HEK293 (cell line): ENCODE data around the gene B4GALT6.
A peak's percentile ranks its signal among the peaks of the same experiment; 100 is the strongest.

Source experiments
- WT1 ChIP-seq: fragments of 450-650 bp; formaldehyde crosslinking; IDR thresholded peaks from 2 replicates; pipeline ENCODE4 v1.5.1; 2016; ENCODE audit warnings: missing biosample characterization, missing genetic modification characterization
- ZBTB20 ChIP-seq: fragments of 450-650 bp; formaldehyde crosslinking; IDR thresholded peaks from 2 replicates; pipeline ENCODE4 v1.5.1; 2016; ENCODE audit warnings: missing biosample characterization, missing genetic modification characterization
- ZBTB21 ChIP-seq: fragments of 450-650 bp; formaldehyde crosslinking; IDR thresholded peaks from 2 replicates; pipeline ENCODE4 v1.5.1; 2017; ENCODE audit warnings: missing biosample characterization, missing genetic modification characterization
- ZFP41 ChIP-seq: fragments of 450-650 bp; formaldehyde crosslinking; IDR thresholded peaks from 2 replicates; pipeline ENCODE4 v1.5.1; 2016; ENCODE audit warnings: missing biosample characterization, missing genetic modification characterization, borderline replicate concordance
- ZNF10 ChIP-seq: fragments of 450-650 bp; formaldehyde crosslinking; IDR thresholded peaks from 2 replicates; pipeline ENCODE4 v1.5.1; 2017; ENCODE audit warnings: missing biosample characterization, missing genetic modification characterization
- ZNF146 ChIP-seq: fragments of 450-650 bp; formaldehyde crosslinking; IDR thresholded peaks from 2 replicates; pipeline ENCODE4 v1.5.1; 2016; ENCODE audit warnings: missing biosample characterization, missing genetic modification characterization
- ZNF16 ChIP-seq: fragments of 450-650 bp; formaldehyde crosslinking; IDR thresholded peaks from 2 replicates; pipeline ENCODE4 v1.5.1; 2016; ENCODE audit warnings: low read depth, missing biosample characterization, missing genetic modification characterization
- ZNF174 ChIP-seq: fragments of 450-650 bp; formaldehyde crosslinking; IDR thresholded peaks from 2 replicates; pipeline ENCODE4 v1.5.0; 2017; ENCODE audit warnings: missing biosample characterization, mild to moderate bottlenecking, missing genetic modification characterization
- ZNF211 ChIP-seq: fragments of 450-650 bp; formaldehyde crosslinking; IDR thresholded peaks from 2 replicates; pipeline ENCODE4 v1.5.1; 2016; ENCODE audit warnings: low read depth, missing biosample characterization, missing genetic modification characterization
- ZNF24 ChIP-seq: fragments of 450-650 bp; formaldehyde crosslinking; IDR thresholded peaks from 2 replicates; pipeline ENCODE4 v1.5.1; 2016; ENCODE audit warnings: missing biosample characterization, missing genetic modification characterization
- ZNF341 ChIP-seq: fragments of 450-650 bp; formaldehyde crosslinking; IDR thresholded peaks from 2 replicates; pipeline ENCODE4; 2016; ENCODE audit warnings: low read depth, missing biosample characterization, missing genetic modification characterization
- ZNF433 ChIP-seq: fragments of 450-650 bp; formaldehyde crosslinking; IDR thresholded peaks from 2 replicates; pipeline ENCODE4 v1.5.1; 2016; ENCODE audit warnings: missing biosample characterization, missing genetic modification characterization, low read depth
- ZNF473 ChIP-seq: fragments of 450-650 bp; formaldehyde crosslinking; IDR thresholded peaks from 2 replicates; pipeline ENCODE4 v1.5.1; 2017; ENCODE audit warnings: missing biosample characterization, missing genetic modification characterization
- ZNF561 ChIP-seq: fragments of 450-650 bp; IDR thresholded peaks from 2 replicates; pipeline ENCODE4 v1.5.1; 2018; ENCODE audit warnings: missing biosample characterization, missing genetic modification characterization, borderline replicate concordance
- ZNF571 ChIP-seq: fragments of 450-650 bp; formaldehyde crosslinking; IDR thresholded peaks from 2 replicates; pipeline ENCODE4 v1.5.0; 2017; ENCODE audit warnings: missing biosample characterization, missing genetic modification characterization
- ZNF610 ChIP-seq: fragments of 450-650 bp; formaldehyde crosslinking; IDR thresholded peaks from 2 replicates; pipeline ENCODE4 v1.5.1; 2016; ENCODE audit warnings: missing biosample characterization, missing genetic modification characterization, borderline replicate concordance
- ZNF654 ChIP-seq: fragments of 450-650 bp; formaldehyde crosslinking; IDR thresholded peaks from 2 replicates; pipeline ENCODE4 v1.5.1; 2016; ENCODE audit warnings: low read depth, missing biosample characterization, missing genetic modification characterization
- ZNF768 ChIP-seq: fragments of 450-650 bp; formaldehyde crosslinking; IDR thresholded peaks from 2 replicates; pipeline ENCODE4 v1.5.1; 2018; ENCODE audit warnings: missing biosample characterization, mild to moderate bottlenecking, missing genetic modification characterization
- ZNF830 ChIP-seq: fragments of 450-650 bp; IDR thresholded peaks from 2 replicates; pipeline ENCODE4 v1.5.0; 2018; ENCODE audit warnings: missing biosample characterization, missing genetic modification characterization, low read depth, mild to moderate bottlenecking, moderate library complexity
- ZXDB ChIP-seq: fragments of 450-650 bp; formaldehyde crosslinking; IDR thresholded peaks from 2 replicates; pipeline ENCODE4 v1.5.1; 2016; ENCODE audit warnings: missing biosample characterization, missing genetic modification characterization
- TF ChIP-seq, protein P1 (sequence below): fragments of 450-650 bp; formaldehyde crosslinking; IDR thresholded peaks from 2 replicates; pipeline ENCODE4 v1.5.1; 2016; ENCODE audit warnings: missing biosample characterization, missing genetic modification characterization
- TF ChIP-seq, protein P2 (sequence below): fragments of 450-650 bp; formaldehyde crosslinking; IDR thresholded peaks from 2 replicates; pipeline ENCODE4 v1.5.1; 2016; ENCODE audit warnings: missing biosample characterization, missing genetic modification characterization
- TF ChIP-seq, protein P3 (sequence below): fragments of 450-650 bp; formaldehyde crosslinking; conservative IDR thresholded peaks from 2 replicates; pipeline ENCODE4 v1.5.1; 2016; ENCODE audit warnings: low read depth, missing biosample characterization, missing genetic modification characterization
- TF ChIP-seq, protein P4 (sequence below): fragments of 450-650 bp; formaldehyde crosslinking; IDR thresholded peaks from 2 replicates; pipeline ENCODE4 v1.5.1; 2016; ENCODE audit warnings: missing biosample characterization, missing genetic modification characterization
- TF ChIP-seq, protein P5 (sequence below): fragments of 450-650 bp; formaldehyde crosslinking; IDR thresholded peaks from 2 replicates; pipeline ENCODE4 v1.5.1; 2017; ENCODE audit warnings: missing biosample characterization, missing genetic modification characterization

B4GALT6 gene

DNA sequence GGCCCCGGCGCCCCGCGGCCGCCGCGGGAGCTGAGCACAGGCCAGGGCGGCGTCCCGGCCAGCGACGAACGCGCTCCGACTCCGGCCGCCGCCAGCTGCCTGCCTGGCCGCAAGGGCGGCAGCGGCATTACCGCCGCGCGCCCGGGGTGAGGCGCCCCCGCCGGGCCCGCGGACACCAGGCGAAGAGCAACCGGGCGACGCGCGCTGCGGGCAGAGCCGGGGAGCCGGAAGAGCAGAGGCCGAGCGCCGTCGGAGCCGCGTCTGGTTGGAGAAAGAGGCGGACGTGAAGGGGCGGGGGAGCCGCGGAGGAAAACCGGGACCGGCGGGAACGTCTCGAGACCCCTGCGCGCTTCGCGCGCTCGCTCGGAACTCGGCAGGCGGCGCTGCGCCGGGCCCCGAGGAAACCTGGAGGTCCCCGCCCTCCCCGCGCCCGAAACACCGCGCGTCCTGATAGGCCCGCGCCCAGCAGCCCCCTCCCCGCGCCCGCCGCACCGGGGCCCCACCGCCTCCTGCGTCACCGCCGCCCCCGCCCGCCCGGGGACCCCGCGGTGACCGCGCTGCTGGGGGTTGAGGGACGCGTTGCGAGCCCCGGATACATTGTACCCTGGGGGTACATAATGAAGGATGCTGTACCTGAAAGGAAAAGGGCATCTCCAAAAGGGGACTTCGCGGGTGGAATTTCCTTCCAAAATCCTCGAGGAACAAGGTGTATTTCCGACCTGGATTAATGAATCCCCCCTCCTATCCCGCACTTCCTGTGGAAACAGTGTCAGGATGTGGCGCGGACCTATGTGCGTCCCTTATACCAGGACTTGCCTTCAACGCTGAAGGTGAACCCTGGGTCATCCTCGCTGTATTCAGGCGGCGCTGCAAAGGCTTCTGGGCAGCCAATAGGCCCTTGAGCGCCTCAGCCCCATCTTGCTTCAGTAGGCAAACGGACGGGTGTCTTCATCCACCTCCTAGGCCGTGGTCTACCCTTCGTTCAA is 1.0 kb upstream of the B4GALT6 start (continued):
- TF ChIP-seq, protein P1, sequence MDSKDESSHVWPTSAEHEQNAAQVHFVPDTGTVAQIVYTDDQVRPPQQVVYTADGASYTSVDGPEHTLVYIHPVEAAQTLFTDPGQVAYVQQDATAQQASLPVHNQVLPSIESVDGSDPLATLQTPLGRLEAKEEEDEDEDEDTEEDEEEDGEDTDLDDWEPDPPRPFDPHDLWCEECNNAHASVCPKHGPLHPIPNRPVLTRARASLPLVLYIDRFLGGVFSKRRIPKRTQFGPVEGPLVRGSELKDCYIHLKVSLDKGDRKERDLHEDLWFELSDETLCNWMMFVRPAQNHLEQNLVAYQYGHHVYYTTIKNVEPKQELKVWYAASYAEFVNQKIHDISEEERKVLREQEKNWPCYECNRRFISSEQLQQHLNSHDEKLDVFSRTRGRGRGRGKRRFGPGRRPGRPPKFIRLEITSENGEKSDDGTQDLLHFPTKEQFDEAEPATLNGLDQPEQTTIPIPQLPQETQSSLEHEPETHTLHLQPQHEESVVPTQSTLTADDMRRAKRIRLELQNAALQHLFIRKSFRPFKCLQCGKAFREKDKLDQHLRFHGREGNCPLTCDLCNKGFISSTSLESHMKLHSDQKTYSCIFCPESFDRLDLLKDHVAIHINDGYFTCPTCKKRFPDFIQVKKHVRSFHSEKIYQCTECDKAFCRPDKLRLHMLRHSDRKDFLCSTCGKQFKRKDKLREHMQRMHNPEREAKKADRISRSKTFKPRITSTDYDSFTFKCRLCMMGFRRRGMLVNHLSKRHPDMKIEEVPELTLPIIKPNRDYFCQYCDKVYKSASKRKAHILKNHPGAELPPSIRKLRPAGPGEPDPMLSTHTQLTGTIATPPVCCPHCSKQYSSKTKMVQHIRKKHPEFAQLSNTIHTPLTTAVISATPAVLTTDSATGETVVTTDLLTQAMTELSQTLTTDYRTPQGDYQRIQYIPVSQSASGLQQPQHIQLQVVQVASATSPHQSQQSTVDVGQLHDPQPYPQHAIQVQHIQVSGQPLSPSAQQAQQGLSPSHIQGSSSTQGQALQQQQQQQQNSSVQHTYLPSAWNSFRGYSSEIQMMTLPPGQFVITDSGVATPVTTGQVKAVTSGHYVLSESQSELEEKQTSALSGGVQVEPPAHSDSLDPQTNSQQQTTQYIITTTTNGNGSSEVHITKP (tag by site-specific recombination) = peak; percentile 88
- TF ChIP-seq ZBTB21 (tag by site-specific recombination) (0 out of 2 replicates have a peak, but pooled peaks have one; percentile 18), ZBTB20 (tag by site-specific recombination) (no peak), ZNF10 (no peak), WT1 (tag by site-specific recombination) (no peak), ZNF174 (tag by site-specific recombination) (no peak), ZNF768 (tag by site-specific recombination) (no peak), ZNF830 (tag by site-specific recombination) (no peak), ZNF561 (tag by site-specific recombination) (no peak), ZNF433 (no peak), ZNF341 (tag by site-specific recombination) (peak; percentile 48), ZNF211 (tag by site-specific recombination) (no peak), ZXDB (0 out of 2 replicates have a peak, but pooled peaks have one; percentile 40), ZNF654 (tag by site-specific recombination) (no peak), ZNF16 (tag by site-specific recombination) (no peak), ZNF473 (tag by site-specific recombination) (no peak), ZNF24 (no peak), ZNF571 (no peak), ZFP41 (tag by site-specific recombination) (no peak), ZNF610 (no peak), ZNF146 (tag by site-specific recombination) (no peak)
- TF ChIP-seq, protein P2, sequence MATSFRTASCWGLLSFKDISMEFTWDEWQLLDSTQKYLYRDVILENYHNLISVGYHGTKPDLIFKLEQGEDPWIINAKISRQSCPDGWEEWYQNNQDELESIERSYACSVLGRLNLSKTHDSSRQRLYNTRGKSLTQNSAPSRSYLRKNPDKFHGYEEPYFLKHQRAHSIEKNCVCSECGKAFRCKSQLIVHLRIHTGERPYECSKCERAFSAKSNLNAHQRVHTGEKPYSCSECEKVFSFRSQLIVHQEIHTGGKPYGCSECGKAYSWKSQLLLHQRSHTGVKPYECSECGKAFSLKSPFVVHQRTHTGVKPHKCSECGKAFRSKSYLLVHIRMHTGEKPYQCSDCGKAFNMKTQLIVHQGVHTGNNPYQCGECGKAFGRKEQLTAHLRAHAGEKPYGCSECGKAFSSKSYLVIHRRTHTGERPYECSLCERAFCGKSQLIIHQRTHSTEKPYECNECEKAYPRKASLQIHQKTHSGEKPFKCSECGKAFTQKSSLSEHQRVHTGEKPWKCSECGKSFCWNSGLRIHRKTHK (tag by site-specific recombination) = no peak
- TF ChIP-seq, protein P3, sequence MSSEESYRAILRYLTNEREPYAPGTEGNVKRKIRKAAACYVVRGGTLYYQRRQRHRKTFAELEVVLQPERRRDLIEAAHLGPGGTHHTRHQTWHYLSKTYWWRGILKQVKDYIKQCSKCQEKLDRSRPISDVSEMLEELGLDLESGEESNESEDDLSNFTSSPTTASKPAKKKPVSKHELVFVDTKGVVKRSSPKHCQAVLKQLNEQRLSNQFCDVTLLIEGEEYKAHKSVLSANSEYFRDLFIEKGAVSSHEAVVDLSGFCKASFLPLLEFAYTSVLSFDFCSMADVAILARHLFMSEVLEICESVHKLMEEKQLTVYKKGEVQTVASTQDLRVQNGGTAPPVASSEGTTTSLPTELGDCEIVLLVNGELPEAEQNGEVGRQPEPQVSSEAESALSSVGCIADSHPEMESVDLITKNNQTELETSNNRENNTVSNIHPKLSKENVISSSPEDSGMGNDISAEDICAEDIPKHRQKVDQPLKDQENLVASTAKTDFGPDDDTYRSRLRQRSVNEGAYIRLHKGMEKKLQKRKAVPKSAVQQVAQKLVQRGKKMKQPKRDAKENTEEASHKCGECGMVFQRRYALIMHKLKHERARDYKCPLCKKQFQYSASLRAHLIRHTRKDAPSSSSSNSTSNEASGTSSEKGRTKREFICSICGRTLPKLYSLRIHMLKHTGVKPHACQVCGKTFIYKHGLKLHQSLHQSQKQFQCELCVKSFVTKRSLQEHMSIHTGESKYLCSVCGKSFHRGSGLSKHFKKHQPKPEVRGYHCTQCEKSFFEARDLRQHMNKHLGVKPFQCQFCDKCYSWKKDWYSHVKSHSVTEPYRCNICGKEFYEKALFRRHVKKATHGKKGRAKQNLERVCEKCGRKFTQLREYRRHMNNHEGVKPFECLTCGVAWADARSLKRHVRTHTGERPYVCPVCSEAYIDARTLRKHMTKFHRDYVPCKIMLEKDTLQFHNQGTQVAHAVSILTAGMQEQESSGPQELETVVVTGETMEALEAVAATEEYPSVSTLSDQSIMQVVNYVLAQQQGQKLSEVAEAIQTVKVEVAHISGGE (tag by site-specific recombination) = peak; percentile 41
- TF ChIP-seq, protein P4, sequence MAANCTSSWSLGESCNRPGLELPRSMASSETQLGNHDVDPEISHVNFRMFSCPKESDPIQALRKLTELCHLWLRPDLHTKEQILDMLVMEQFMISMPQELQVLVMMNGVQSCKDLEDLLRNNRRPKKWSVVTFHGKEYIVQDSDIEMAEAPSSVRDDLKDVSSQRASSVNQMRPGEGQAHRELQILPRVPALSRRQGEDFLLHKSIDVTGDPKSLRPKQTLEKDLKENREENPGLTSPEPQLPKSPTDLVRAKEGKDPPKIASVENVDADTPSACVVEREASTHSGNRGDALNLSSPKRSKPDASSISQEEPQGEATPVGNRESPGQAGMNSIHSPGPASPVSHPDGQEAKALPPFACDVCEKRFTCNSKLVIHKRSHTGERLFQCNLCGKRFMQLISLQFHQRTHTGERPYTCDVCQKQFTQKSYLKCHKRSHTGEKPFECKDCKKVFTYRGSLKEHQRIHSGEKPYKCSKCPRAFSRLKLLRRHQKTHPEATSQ = no peak
- TF ChIP-seq, protein P5, sequence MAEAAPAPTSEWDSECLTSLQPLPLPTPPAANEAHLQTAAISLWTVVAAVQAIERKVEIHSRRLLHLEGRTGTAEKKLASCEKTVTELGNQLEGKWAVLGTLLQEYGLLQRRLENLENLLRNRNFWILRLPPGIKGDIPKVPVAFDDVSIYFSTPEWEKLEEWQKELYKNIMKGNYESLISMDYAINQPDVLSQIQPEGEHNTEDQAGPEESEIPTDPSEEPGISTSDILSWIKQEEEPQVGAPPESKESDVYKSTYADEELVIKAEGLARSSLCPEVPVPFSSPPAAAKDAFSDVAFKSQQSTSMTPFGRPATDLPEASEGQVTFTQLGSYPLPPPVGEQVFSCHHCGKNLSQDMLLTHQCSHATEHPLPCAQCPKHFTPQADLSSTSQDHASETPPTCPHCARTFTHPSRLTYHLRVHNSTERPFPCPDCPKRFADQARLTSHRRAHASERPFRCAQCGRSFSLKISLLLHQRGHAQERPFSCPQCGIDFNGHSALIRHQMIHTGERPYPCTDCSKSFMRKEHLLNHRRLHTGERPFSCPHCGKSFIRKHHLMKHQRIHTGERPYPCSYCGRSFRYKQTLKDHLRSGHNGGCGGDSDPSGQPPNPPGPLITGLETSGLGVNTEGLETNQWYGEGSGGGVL (tag by site-specific recombination) = peak; percentile 13; the same call in 1 of the 2 replicates
